Measurements from ENCODE around the gene CBX1.

GRCh38 chr17:48025040-48025903 is 76.0 kb downstream of the CBX1 start:
- TF ChIP-seq ELK1 (IDR thresholded peaks at IDR 0.05; ENCODE audit: borderline replicate concordance, low read depth, low read length) (no peak), MAFK (IDR thresholded peaks at IDR 0.05; ENCODE audit: low read depth, low read length) (no peak)
